Iris pigment epithelial cell (primary cell): Measurements from ENCODE around the gene MAPK7.
A peak's percentile ranks its signal among the peaks of the same experiment; 100 is the strongest.

Experiments
- DNase-seq: peaks from one replicate; pipeline ENCODE4 v3.0.0-alpha.2; 2011; ENCODE audit warnings: low read depth

The MAPK7 gene

DNA sequence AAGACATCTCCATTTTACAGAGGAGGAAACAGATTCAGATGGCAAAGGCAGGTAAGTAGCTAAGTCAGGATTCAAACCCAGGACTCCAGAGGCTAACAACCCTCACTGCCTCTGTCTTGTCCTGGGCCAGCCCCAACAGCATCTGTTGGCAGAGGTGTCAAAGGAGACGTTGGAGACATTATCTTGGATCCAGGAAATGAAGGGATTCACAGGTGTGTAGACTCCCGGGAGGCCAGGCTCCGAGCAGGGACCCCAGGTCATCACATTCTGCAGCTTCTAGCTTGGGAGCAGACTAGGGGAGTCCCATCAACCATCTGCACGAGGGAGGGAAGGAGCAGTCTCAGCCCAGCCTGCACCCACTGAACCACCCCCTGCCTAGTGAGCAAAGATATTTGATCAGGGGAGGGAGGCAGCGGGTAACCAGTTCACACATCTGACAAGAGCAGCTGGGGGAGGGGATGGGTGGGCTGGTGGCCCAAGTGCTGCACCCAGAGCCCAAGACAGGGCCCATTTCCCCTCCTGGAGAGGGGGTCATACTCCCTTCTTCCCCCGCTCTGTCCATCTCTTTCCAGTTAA lies 14.8 kb upstream of the MAPK7 start:
- no peak for DNase-seq

DNA sequence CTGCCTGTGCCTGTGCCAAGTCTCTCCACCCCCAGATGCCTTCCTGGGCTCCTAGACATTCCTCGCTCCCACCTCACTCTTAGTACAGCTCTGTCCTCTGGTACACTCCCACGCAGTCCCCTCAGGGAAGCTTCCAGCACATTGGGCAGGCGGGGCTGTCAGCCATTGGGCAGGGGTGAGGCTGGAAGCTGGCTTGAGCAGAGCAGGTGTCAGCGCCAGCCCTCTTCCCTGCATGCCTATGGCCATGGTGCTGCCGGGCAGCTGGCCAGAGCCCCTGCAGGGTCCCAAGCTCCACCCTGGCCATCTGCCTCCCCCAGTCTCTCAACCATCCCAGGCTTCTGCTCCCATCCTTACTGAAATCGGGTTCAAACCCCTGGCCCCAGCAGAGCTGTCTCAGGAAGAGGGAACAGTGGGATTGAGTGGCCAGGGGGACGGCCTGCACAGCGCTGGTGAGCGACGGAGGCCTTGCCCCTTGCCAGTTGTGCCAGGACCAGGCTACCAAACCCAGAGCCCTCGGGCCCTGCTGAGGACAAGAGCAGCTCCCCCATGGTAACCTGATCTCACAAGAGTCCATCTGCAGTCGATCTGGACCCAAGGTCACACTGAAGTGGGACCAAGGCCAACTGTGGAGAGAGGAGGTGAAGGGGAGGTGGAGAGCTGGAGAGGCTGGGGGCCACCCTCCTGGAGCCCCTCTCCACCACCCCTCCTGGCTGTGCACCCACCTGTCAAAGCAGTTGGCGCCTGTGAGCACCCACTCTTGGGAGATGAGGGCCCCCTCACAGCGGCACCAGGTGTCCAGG lies 13.4 kb upstream of the MAPK7 start:
- DNase-seq = no peak

DNA sequence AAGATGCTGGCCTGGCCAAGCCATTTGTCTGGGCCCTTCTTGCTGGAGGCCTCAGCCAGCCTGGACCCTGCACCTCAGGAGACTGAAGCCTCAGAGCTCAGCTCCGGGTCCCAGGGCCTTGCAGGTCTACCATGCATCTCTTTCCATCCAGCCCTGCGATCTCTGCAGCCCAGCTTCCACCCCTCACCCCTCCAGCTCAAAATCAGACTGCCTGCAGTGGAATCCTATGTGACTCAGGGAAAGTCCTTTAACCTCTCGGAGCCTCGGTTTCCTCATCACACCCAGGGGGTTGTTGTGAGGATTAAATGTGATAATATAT lies 12.8 kb upstream of the MAPK7 start:
- no peak for DNase-seq

DNA sequence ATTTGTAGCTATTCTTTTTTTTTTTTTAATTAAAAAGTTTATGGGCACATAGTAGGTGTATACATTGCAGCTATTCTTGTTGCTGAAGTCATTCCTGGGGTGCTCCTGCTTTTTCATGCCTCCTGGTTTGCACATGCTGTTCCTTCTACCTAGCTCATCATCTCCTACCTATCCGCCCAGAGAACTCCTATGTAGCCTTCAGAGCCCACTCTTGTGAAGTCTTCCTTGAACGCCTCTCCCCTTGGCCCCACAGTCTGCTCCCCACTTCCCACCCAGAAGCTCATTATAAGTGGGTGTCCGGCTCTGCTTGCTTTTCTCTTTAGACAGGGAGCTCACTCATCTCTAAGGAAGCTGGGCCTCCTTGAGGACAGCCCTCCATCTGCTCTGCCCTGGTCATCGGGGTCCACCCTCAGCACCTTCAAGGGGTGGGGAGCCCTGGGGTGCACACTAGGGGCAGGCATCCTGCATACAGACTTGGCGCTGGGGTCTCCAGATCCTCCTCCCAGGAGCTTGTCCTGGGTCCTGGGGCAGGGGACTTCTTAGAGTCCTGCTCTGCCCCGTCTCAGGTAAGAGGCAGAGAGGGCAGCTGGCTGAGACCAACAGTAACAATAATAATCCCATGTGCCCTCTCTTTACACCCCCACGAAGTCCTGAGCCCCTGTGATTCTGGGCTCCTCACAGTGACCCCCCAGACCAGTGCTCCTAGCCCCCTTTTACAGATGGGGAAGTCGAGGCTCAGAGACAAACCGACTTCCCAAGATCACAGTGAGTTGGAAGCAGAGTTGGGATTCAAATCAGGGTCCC lies 12.3 kb upstream of the MAPK7 start:
- DNase-seq = no peak

DNA sequence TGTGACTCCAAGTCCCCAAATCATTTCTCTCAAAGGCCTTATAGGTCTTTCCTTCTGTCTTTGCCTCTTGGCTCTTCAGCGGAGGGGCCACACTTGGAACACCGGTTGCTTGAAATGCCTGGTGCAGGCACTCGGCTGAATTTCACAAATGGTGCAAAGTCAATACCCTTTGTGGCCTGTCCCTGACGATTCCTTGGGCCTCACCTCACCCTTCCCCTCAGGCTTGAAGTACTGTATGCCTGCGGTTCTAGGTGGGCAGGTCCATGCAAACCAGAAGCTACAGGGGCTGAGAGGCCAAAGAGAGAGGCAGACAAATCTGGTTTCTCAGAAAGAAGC lies 11.7 kb upstream of the MAPK7 start:
- no peak for DNase-seq

DNA sequence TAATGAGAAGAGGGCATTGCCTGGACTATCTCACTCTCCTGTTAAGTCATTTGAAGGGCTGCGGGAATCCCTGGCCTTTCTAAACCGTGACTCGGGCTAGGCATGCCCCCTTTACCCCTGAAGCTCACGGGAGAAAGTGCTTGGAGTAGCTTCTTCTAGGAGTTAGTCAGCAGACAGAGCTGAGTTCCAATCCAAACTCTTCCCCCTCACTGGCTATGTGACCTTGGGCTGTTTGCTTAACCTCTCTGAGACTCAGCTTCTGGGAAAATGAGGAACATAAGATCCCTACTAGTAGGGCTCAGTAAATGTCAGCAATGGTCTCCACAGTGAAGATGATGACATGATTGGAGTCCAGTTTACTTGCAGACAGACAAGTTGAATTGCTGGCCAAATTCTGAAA lies 10.1 kb upstream of the MAPK7 start:
- DNase-seq = peak; percentile 36

DNA sequence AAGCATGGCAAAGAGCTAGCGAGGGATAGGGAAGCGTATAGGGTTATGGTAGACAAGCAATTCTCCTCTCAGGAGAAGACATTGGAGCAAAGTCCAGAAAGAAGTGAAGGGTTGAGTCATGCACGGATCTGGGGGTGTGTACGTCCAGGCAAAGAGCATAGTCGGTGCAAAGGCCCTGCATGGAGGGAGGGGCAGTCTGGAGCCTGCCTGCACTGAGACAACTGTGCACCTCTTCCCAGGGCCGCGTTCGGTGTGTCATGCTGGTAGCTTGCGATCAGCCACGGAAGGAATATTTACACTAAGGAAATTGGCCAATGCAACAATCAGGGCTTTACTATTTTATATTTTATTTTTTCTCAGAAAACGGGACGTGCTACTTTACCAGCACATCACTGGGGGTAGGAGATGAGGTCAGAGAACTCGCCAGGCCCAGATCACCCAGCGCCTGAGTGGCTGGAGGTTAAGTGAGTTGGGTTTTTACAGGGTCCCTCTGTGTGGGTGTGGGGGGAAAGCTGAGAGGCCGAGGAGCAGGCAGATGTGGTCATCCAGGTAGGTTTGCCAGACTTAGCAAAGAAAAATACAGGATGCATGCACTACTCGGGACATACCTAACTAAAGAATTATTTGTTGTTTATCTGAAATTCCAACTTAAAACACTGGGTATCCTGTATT lies 9.1 kb upstream of the MAPK7 start:
- DNase-seq = no peak

DNA sequence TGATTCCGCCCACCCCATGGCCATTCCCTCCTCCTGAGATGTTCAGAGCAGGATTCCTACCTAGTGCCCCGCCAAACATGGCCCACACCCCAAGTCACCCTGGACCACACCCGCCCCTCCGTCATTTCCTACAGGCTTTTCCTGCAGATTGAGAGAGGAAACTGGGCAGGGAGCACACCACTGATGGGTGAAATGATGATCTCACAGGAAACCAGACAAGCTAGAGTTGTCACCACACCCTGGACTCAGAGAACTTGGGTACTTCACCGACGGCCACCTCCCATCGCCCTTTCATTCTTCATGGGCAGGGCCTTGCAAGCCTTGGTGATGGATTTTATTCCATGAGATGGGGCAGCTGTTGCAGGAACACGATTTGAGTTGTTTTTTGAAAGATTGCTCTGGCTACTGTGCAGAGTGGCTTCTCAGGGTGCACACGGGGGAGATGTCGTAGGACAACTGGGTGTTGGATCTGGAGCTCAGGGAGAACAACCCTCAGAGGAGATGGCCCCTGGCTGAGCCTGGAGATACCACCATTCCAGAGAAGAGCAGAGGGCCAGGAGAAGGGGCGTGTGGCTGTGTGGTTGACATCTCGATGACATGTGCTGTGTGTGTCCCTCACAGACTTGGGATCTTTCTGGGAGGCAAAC lies 8.3 kb upstream of the MAPK7 start:
- DNase-seq = no peak

DNA sequence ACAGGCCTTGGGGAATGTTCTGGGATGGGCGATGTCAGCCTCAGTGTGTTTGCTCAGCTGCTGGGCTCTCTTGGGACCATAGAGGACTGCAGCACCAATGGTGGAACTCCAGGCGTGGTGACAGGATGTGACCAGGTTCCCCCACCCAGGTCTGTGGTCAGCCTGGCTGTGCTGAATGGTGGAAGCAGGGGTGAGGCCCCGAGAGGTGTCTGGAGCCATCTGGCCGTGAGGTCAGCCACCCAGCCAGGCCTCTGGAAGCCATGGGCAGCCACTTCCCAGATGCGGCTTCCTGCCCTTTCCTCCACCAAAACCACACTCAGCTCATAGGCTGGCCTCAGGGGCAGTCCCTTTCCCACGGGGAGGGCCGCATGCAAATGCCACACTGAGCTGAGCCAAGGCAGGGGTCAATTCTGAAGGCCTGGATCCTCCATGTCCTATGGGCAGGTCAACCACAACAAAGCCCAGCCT lies 7.8 kb upstream of the MAPK7 start:
- DNase-seq = no peak

DNA sequence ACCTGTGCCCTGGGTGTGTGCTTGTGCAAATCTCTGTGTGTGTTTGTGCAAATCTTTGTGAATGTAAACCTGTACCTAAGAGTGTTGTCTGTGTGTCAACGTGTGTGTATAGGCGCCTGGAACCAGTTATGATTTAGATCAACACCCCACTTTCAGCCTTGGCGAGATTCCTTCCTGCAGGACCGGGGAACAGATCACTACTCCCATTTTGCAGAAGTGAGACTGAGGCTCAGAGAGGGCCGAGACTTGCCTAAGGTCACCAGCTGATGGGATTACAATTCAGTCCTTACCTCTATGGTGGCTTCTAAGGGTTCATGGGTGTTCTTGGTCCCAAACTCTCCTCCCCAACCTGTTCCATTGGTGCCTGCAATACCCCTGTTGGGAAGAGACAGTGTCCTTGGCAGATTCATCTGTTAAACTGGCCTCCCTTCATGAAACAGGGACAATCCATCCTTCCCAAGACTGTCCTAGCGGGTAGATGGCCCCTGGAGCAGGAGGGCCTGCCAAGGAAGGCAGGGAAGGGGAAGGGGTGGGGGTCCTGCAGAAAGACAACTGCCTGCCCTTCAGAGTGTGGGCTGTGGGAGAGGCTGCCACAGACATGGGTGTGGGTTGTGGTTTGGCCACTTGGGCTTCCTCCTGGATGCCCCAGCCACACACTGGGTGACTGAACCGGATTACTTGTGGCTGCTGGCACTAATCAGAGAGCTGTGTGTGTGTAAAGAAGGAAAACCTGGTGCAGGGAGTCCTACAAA lies 6.9 kb upstream of the MAPK7 start:
- DNase-seq = no peak

DNA sequence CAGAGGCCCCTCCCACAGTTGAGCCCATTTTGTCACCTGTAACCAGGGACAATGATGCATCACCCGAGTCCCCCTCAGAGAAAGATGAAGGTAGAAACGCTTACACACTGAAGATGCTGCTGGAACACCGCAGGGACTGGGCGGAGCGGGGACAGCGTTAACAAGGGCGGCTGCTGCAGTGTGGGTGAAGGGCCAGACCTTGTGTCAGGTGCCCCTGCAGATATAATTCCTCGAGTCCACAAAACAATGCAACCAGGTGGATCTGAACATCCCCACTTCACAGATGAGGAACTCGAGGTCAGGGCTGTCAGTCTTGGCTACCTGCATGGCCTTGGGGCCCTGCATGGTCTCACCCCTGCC lies 6.3 kb upstream of the MAPK7 start:
- DNase-seq = no peak

DNA sequence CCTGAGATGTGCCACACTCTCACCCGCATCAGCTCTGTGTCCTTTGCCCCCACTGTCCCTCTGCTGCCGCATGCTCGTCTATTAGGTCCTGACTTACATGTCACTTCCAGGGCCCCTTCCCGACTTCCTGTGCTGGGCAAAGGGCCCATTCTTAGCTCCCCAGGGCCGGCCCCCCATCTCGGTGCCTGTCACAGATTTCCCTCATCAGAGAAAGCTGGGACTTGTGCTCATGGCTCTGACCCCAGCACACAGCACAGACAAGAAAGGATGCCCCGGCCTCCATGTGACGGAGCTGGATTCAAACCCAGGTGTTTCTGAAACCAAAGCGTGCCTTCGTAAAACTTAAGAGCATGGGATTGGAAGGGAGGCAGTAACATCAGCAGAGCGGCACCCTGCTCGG lies 5.9 kb upstream of the MAPK7 start:
- no peak for DNase-seq

DNA sequence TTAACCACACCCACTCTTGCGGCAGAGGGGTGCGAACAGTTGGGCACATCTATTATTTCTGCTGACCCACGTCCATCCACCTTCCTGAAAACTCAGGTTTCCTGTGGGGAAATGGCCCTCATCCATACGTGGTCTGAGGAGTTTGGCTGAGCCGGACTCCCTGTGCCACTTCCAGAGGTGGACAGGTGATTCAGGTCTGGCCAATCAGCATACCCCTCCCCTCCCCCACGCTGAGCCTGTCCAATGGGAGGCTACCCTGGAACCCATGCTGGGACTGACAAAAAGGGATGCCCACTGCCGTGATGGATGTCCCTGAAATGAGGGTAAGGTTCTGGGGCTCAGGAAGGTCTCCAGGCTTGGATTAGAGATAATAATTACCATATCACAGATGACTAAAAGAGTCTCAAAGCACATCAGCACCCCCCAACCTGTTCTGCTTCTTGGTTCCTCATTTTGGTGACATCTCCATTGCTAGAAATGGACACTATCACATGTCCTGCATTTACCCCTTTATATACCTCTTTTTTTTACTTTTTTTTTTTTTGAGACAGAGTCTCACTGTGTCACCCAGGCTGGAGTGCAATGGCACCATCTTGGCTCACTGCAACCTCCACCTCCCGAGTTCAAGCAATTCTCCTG lies 5.3 kb upstream of the MAPK7 start:
- DNase-seq = no peak

DNA sequence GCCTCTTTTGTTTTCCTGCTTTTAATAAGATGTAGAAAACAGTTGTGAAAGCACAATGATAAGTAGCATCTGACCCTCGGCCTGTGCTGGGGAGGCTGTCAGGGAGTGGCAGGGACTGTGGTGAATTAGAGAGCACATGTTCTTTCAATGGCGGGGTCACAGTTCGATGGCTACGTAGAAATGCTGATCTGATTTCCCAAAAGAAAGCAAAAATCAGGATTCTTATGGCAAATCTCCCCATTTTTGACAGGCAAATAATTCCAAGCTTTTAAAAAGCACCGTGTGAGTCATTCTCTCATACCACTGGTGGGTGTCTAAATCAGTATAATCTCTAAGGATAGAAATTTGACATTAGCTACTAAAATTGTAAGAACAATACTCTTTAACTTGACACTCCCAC lies 4.2 kb upstream of the MAPK7 start:
- no peak for DNase-seq

DNA sequence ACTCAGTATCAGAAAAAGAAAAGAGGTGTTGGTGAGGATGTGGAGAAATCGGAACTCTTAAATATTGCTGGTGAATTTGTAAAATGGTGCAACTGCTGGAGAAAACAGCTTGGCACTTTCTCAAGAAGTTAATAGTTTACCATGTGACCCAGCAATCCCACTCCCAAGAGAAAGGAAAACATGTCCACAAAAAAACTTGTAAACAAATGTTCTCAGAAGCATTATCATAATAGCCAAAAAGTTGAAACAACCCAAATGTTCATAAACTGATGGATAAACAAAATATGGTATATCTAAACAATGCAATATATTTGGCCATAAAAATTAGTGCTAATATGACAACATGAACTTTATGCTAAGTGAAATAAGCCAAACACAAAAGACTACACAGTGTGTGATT lies 2.6 kb upstream of the MAPK7 start:
- DNase-seq = no peak

DNA sequence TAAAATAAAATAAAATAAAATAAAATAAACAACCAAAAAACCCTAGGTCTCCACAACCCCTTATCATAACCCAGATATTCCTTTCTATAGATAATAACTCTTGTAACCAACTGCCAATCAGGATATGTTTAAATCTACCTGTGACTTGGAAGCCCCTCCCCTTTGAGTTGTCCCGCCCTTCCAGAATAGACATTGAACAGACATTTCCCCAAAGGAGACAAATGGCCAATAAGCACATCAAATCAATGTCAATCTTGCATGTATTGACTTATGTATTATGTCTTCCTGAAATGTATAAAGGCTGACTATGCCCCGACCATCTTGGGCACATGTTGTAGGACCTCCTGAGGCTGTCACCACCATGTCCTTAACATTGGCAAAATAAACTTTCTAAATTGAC lies 1.5 kb upstream of the MAPK7 start:
- DNase-seq = no peak

DNA sequence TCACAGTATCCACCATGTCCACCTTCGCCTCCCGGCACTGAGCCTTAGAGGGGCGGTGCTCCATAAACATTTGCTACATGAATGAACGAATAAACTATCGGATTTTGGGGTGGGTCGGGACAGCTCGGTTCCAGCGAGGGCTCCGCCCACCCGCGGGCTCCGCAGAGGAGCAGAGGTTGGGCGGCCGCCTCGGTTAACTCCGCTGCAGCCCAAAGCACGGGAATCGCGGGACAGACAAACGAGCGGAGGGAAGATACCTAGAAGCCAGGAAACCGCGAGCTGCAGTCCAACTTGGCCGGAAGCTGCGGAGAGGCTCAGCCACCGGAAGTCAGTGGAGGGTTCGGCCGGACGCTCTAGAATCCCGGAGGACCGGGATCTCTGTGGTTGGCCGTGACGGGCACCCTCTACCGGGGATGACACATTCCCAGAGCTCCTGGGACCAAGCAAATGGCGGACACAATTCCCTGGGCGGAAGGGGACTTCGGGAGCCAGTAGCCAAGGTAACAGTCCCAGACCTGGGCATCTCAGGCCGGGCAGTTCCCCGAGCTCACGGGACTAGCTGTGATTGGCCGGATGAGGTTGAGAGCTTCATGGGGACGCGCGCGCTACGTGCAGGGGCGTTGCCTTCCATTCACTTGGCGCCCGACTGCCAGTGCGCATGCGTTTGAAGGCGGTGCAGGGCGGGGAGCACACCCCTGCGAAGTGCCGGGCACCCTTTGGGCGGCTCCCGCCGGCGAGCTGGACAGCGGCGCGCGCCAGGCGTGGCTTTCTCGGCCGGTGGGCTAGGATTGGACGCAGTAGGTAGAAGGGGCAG lies 489 bp upstream of the MAPK7 start:
- peak; percentile 99 for DNase-seq

DNA sequence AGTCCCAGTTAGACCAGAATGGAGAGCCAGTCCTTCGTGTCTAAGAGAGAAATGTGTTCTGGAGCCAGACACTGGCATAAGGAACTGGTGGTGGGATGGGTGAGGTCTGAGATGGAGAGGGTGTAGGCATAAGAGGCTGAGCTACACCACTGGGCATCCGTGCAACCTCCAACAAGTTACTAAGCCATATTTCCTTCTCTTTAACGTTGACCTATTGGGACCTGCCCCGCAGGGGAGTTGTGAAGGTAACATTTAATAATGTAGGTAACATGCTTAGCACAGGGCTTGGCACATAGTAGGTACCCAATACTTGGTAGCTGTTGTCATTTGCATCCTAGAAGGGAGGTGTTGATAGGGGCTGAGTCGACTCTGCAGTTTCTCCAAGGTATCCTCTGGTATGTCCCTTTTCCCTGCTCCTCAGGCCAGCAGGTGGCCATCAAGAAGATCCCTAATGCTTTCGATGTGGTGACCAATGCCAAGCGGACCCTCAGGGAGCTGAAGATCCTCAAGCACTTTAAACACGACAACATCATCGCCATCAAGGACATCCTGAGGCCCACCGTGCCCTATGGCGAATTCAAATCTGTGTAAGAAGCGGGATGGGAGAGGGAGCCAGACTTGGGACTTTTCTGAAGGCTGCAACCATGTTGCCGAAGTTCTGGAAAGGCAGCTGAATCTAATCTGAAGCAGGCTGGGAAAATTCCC lies 1.2 kb downstream of the MAPK7 start:
- DNase-seq = no peak

DNA sequence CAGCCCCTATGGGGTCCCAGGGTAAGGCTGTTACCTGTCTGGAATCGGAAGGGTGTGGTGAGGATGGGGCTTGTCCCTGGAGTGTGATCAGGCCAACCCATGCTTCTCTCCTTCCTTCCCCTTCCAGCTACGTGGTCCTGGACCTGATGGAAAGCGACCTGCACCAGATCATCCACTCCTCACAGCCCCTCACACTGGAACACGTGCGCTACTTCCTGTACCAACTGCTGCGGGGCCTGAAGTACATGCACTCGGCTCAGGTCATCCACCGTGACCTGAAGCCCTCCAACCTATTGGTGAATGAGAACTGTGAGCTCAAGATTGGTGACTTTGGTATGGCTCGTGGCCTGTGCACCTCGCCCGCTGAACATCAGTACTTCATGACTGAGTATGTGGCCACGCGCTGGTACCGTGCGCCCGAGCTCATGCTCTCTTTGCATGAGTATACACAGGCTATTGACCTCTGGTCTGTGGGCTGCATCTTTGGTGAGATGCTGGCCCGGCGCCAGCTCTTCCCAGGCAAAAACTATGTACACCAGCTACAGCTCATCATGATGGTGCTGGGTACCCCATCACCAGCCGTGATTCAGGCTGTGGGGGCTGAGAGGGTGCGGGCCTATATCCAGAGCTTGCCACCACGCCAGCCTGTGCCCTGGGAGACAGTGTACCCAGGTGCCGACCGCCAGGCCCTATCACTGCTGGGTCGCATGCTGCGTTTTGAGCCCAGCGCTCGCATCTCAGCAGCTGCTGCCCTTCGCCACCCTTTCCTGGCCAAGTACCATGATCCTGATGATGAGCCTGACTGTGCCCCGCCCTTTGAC lies 2.4 kb downstream of the MAPK7 start:
- DNase-seq = no peak
